ENCODE measurements around the gene ATXN2. TPM values are rescaled to one million over a fixed set of nuclear protein-coding genes. Genes with fewer than 3 reads are reported as not detected.

The ATXN2 gene
- total RNA-seq, 1 donor from 2014 or later = 25.0 TPM

GRCh38 chr12:111638556-111638955 is 39.4 kb upstream of the ATXN2 start:
- intact Hi-C loops (cut with DNase I) = no loop called here
- Histone ChIP-seq H3K27me3 (no peaks in the 10 kb centered on the region), H3K4me3 (no peak overlapping the region), H3K4me1 (peaks cover 2 to 4% of the 10 kb centered on the region in 2 donors), H3K27ac (no peak overlapping the region), H3K36me3 (peaks cover 2 to 5% of the 10 kb centered on the region in 2 donors), H3K9me3 (no peaks in the 10 kb centered on the region)
- DNase-seq (ENCODE audit: low spot score in 2 of 2) = no peak
- no peak for TF ChIP-seq CTCF (IDR thresholded peaks at IDR 0.05)

GRCh38 chr12:111636209-111636945 is 37.3 kb upstream of the ATXN2 start:
- no peaks in the 10 kb centered on the region for H3K9me3 ChIP-seq
- H3K4me1 ChIP-seq = peaks cover 0 to 2% of the 10 kb centered on the region in 2 donors
- H3K36me3 ChIP-seq = peaks cover 0 to 5% of the 10 kb centered on the region in 2 donors
- no peaks in the 10 kb centered on the region for H3K27me3 ChIP-seq
- peak overlapping the region in 1 of 2 donors; percentile 54 for H3K4me3 ChIP-seq
- DNase-seq (ENCODE audit: low spot score in 2 of 2) = peak in 1 of 2 donors; percentile 68
- H3K27ac ChIP-seq = peak overlapping the region; percentile 35 to 59
- intact Hi-C loops (cut with DNase I) = no loop called here
- TF ChIP-seq CTCF (IDR thresholded peaks at IDR 0.05) = no peak

GRCh38 chr12:111635524-111635923 is 36.4 kb upstream of the ATXN2 start:
- H3K4me3 ChIP-seq = no peak overlapping the region
- no peak for DNase-seq (ENCODE audit: low spot score in 2 of 2)
- no peaks in the 10 kb centered on the region for H3K27me3 ChIP-seq
- no peak for TF ChIP-seq CTCF (IDR thresholded peaks at IDR 0.05)
- H3K27ac ChIP-seq = peak overlapping the region; percentile 35 to 59
- intact Hi-C loops (cut with DNase I) = no loop called here
- H3K9me3 ChIP-seq = no peaks in the 10 kb centered on the region
- peaks cover 0 to 2% of the 10 kb centered on the region in 2 donors for H3K4me1 ChIP-seq
- H3K36me3 ChIP-seq = peaks cover 0 to 3% of the 10 kb centered on the region in 2 donors

GRCh38 chr12:111628505-111629260 is 29.6 kb upstream of the ATXN2 start:
- TF ChIP-seq CTCF (IDR thresholded peaks at IDR 0.05) = no peak
- no peak overlapping the region for H3K27ac ChIP-seq
- intact Hi-C loops (cut with DNase I) = no loop called here
- H3K9me3 ChIP-seq = no peaks in the 10 kb centered on the region
- no peaks in the 10 kb centered on the region for H3K36me3 ChIP-seq
- DNase-seq (ENCODE audit: low spot score in 2 of 2) = no peak
- H3K4me1 ChIP-seq = no peaks in the 10 kb centered on the region
- no peaks in the 10 kb centered on the region for H3K27me3 ChIP-seq
- no peak overlapping the region for H3K4me3 ChIP-seq

GRCh38 chr12:111626230-111626629 is 27.1 kb upstream of the ATXN2 start:
- H3K27me3 ChIP-seq = no peaks in the 10 kb centered on the region
- no peak overlapping the region for H3K27ac ChIP-seq
- intact Hi-C loops (cut with DNase I) = no loop called here
- no peak for DNase-seq (ENCODE audit: low spot score in 2 of 2)
- H3K4me3 ChIP-seq = no peak overlapping the region
- H3K9me3 ChIP-seq = no peaks in the 10 kb centered on the region
- TF ChIP-seq CTCF (IDR thresholded peaks at IDR 0.05) = no peak
- H3K4me1 ChIP-seq = no peaks in the 10 kb centered on the region
- no peaks in the 10 kb centered on the region for H3K36me3 ChIP-seq
